WERI-Rb-1 (cell line): Measurements from ENCODE around the gene ANKH.

Experiments
- DNase-seq: peaks from one replicate; pipeline ENCODE4 v3.0.0-alpha.2; 2020
- H3K27ac ChIP-seq: fragments of 250-450 bp; sonication (Bioruptor Pico); 2 replicates; pipeline ENCODE4 v1.5.1; 2020; ENCODE audit warnings: mild to moderate bottlenecking, moderate library complexity
- H3K27me3 ChIP-seq: fragments of 250-450 bp; sonication (Bioruptor Pico); 2 replicates; pipeline ENCODE4 v1.5.1; 2021; ENCODE audit warnings: mild to moderate bottlenecking, low read depth, moderate library complexity; ENCODE audit not compliant: insufficient read depth, severe bottlenecking
- H3K36me3 ChIP-seq: fragments of 250-450 bp; sonication (Bioruptor Pico); 2 replicates; pipeline ENCODE4 v1.5.1; 2020; ENCODE audit warnings: mild to moderate bottlenecking, moderate library complexity
- H3K4me3 ChIP-seq: 2 replicates; pipeline ENCODE4 v1.5.1; 2011; ENCODE audit warnings: low read depth, mild to moderate bottlenecking, control low read depth, low read length
- H3K9me3 ChIP-seq: fragments of 250-450 bp; sonication (Bioruptor Pico); 2 replicates; pipeline ENCODE4 v1.5.1; 2021; ENCODE audit warnings: mild to moderate bottlenecking, moderate library complexity; ENCODE audit not compliant: severe bottlenecking
- CTCF ChIP-seq: IDR thresholded peaks from 2 replicates; pipeline ENCODE4 v1.5.1; 2011; ENCODE audit warnings: low read depth, mild to moderate bottlenecking, control low read depth, inconsistent platforms, low read length

The ANKH gene

GRCh38 chr5:14762549-14763216 is 108.9 kb downstream of the ANKH start:
- TF ChIP-seq CTCF: no peak
- Histone ChIP-seq H3K27ac (no peak overlapping the region), H3K4me3 (no peak overlapping the region), H3K27me3 (no peaks in the 10 kb centered on the region), H3K9me3 (no peaks in the 10 kb centered on the region), H3K36me3 (peaks cover 14% of the 10 kb centered on the region)
- no peak for DNase-seq

GRCh38 chr5:14760548-14761002 is 111.0 kb downstream of the ANKH start:
- no peaks in the 10 kb centered on the region for H3K27me3 ChIP-seq
- H3K36me3 ChIP-seq: peaks cover 9% of the 10 kb centered on the region
- no peak for DNase-seq
- peak overlapping the region; percentile 59 for H3K27ac ChIP-seq
- no peaks in the 10 kb centered on the region for H3K9me3 ChIP-seq
- H3K4me3 ChIP-seq: no peak overlapping the region
- no peak for TF ChIP-seq CTCF

GRCh38 chr5:14759744-14760547 is 111.6 kb downstream of the ANKH start:
- DNase-seq: peak; percentile 80
- Histone ChIP-seq H3K4me3 (no peak overlapping the region), H3K9me3 (no peaks in the 10 kb centered on the region), H3K27me3 (no peaks in the 10 kb centered on the region), H3K36me3 (peaks cover 13% of the 10 kb centered on the region), H3K27ac (peak overlapping the region; percentile 78)
- TF ChIP-seq CTCF: no peak

- no peak overlapping the region for H3K4me3 ChIP-seq
- DNase-seq: no peak
- H3K27me3 ChIP-seq: no peaks in the 10 kb centered on the region
- no peaks in the 10 kb centered on the region for H3K9me3 ChIP-seq
- TF ChIP-seq CTCF: no peak
- H3K36me3 ChIP-seq: peaks cover 13% of the 10 kb centered on the region
- no peak overlapping the region for H3K27ac ChIP-seq
Observed at GRCh38 chr5:14757850-14758249, 113.7 kb downstream of the ANKH start.

- Histone ChIP-seq H3K9me3 (no peaks in the 10 kb centered on the region), H3K4me3 (no peak overlapping the region), H3K27me3 (no peaks in the 10 kb centered on the region), H3K27ac (peak overlapping the region; percentile 65), H3K36me3 (peaks cover 13% of the 10 kb centered on the region)
- TF ChIP-seq CTCF: no peak
- peak; percentile 77 for DNase-seq
Observed at GRCh38 chr5:14756478-14756877, 115.1 kb downstream of the ANKH start.
